ENCODE results near the gene DPH1.

DNA sequence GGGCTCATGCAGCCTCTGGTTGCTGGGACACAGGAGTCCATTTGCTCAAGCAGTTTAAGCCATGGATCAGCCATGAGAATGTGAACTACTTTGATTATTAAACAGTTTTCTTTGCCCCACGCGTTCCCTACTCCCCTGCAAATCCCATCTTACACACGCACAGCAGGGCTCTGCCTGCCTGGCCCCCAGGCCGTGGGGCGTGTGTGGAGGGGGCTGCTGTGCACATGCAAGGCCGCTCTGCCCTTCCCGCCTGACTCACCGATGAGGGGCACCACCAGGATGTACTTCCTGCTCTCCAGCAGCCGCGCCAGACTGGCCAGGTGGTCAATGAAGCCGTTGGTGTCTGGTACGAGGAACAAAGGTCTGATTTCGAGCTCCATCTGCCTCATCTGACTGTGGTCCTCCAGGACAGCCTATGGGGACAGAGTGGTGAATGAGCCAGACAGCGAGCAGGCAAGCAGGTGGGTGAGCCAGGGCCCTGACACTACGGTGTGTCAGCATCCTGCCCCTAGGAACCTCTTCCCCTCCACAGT is 38.6 kb downstream of the DPH1 start:
- TF ChIP-seq, protein P1, sequence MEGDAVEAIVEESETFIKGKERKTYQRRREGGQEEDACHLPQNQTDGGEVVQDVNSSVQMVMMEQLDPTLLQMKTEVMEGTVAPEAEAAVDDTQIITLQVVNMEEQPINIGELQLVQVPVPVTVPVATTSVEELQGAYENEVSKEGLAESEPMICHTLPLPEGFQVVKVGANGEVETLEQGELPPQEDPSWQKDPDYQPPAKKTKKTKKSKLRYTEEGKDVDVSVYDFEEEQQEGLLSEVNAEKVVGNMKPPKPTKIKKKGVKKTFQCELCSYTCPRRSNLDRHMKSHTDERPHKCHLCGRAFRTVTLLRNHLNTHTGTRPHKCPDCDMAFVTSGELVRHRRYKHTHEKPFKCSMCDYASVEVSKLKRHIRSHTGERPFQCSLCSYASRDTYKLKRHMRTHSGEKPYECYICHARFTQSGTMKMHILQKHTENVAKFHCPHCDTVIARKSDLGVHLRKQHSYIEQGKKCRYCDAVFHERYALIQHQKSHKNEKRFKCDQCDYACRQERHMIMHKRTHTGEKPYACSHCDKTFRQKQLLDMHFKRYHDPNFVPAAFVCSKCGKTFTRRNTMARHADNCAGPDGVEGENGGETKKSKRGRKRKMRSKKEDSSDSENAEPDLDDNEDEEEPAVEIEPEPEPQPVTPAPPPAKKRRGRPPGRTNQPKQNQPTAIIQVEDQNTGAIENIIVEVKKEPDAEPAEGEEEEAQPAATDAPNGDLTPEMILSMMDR (IDR thresholded peaks at IDR 0.05), result no peak
- TF ChIP-seq POLR2AphosphoS5 (IDR thresholded peaks at IDR 0.05) (no peak), POLR2A (IDR thresholded peaks at IDR 0.05) (no peak)
